HG02623 (cell line): ENCODE results near the gene GALNT12.

Source experiments
- ATAC-seq: cut with Tn5 transposase; IDR thresholded peaks from one replicate; pipeline ENCODE4 v1.9.1; 2021; ENCODE audit warnings: moderate library complexity; ENCODE audit not compliant: unreplicated experiment

Gene GALNT12, protein sequence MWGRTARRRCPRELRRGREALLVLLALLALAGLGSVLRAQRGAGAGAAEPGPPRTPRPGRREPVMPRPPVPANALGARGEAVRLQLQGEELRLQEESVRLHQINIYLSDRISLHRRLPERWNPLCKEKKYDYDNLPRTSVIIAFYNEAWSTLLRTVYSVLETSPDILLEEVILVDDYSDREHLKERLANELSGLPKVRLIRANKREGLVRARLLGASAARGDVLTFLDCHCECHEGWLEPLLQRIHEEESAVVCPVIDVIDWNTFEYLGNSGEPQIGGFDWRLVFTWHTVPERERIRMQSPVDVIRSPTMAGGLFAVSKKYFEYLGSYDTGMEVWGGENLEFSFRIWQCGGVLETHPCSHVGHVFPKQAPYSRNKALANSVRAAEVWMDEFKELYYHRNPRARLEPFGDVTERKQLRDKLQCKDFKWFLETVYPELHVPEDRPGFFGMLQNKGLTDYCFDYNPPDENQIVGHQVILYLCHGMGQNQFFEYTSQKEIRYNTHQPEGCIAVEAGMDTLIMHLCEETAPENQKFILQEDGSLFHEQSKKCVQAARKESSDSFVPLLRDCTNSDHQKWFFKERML

DNA sequence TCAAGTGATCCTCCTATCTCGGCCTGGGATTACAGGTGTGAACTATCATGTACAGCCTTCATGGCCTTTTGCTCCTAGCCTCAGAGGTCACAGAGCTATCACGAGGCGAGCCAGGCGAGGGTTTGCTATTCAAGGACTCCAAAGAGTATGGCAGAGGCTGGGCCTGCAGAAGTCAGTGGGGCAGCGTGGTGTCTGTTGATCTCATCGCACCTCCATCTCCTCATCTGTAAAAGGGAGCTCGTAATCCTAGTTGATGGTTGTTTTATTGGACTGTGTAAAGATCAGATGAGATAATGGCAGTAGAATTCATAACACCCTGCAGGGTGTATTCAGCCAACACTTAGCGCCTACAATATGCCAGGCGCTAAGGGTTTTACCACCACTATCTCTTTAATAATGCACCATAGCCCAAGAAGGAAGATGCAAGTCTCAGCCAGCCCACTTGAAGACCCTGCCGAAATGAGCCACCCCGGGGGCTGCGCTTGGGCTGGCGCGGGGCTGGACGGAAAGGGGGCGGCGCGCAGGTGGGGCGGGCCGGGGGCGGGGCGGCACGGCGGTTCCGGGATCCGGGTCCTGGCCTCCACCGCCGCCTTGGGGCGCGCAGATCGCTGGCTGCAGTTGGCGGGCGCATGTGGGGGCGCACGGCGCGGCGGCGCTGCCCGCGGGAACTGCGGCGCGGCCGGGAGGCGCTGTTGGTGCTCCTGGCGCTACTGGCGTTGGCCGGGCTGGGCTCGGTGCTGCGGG lies at the start of gene GALNT12:
TSS of gene GALNT12 (plus strand) at position 601 of the 744 bp plus-strand sequence. CDS start at position 630, 29 bp downstream.
- no peak for ATAC-seq

DNA sequence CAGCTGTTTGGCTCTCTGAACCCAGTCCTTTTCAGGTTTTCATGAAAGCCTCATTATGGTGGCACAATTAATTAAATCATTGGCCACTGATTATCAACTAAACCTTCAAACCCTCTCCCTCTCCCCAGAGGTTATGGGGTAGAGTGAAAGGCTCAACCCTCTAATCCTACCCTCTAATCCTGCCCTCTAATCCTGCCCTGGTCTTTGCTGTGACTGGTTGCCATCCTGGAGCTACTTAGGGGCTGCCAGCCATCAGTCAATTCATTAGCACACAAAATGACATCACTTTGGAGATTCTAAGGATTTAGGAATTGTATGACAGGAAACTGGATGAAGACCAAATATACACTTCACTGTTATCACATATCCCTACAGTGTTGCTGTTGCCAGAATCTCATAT lies 47.2 kb upstream of the GALNT12 start:
- no peak for ATAC-seq

DNA sequence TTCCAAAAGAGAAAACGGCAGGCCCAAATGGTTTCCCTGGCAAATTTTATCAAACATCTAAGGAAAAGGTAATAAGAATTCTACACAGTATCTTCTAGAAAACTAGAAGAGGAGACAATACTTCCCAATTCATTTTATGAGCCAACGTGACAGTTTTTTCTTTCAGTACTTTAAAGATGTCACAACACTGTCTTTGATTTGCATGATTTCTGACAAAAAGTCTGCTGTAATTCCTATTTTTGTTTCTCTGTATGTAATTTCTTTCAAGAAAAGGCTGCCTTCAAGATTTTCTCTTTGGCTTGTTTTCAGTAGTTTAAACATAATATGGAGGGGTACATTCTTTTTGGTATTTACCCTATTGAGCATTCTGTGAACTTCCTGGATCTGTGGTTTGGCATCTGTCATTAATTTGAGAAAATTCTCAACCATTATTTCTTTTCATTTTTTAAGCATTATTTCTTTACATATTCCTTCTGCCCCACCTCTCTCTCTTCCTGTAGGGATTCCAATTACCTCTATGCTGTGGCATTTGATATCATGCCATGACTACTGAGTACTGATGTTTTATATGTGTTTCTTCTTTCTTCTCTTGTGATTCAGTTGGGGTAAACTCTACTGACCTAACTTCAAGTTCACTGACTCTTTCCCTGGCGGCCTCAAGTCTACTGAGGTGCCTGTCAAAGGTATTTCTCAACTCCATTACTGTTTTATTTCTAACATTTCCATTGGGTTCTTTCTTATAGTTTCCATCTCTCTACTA lies 43.3 kb upstream of the GALNT12 start:
- no peak for ATAC-seq

DNA sequence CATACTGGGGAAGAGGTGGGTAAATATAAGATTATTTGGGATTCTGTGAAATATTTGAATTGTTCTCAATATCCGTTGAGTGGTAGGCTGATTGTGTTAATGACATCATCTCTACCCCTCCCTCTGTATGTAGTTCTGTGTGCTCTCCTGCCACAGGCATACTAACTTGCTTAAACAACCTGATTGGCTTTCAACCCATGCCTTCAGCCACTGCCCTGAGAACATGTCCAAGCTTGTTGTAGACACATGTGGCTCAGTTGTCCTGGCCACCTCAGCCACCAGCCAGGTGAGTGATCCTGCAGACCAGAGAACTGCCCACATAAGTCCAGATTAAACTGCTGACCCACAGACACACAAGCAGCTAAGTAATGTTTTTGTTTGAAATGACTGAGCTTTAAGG lies 42.2 kb upstream of the GALNT12 start:
- ATAC-seq, result no peak

DNA sequence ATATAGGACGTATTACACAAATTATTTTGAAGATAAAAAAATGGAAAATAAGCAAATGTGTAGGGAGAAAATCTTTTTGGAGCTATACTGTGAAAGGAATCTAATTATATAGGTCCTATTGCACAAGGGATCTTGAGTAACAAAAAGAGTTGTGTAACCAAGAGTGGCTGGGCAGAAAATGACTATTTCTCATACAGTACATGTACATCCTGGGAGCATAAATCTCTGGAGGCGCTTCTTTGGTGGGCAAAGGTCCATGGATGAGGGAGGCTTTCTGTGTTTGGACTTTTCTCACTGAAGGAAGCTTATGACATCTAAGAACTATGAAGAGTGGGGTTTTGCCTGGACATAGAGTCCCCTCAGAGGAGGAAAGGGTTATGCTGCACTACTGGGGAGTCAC lies 40.9 kb upstream of the GALNT12 start:
- no peak for ATAC-seq

DNA sequence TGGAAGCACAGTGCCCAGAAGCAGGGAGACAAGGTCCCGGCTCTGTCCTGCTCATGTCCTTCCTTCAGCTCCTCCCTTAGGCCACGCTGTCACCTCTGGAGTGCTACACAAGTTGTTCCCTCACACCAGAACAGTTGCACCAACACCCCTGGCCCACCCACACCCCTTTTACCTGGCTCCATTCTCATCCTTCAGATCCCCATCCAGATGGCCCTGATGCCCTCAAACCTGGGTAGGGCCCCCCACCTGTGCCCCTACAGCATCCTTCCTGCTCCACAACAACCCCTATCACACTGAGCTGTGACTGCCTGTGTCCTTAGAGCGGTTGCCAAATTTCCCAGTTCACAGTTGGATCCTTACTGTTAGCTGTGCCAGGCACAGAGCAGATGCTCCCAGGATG lies 40.3 kb upstream of the GALNT12 start:
- ATAC-seq, result no peak

DNA sequence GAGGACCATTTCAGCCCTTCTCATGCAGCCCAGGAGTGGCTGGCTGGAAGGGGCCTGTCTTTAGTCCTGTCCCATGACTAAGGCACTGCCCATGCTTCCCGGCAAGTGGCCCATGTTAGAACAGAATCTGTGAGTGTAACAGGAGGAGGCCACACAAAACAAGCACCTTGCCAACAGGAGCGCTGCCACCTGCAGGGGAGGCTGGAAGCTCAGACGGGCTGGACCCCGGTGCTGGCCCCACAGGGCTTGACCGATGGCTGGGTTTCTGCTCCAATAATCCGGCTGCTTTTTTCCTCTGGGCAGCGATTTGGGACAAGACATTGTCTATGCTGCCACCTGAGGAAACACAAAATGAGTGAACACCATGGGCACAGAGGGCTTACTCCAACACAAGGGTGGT lies 39.6 kb upstream of the GALNT12 start:
- no peak for ATAC-seq

DNA sequence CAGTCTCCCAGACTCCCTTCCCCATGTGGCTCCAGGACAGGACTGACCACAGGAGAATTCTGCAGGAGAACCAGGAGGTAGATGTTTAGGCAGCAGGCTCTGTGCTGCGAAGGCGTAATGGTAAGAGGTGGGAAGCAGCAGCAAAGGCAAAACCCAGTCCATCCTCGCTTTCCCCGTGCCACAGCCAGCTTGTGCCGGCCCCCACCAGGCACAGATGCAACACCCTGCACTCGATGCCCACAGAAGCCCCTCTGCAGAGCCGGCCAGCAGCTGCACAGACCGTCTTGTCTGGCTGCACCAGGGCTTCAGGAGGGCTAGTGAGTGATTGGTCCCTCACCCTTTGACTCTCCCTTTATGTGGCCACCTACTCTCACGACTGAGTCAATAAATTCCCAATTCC lies 39.1 kb upstream of the GALNT12 start:
- ATAC-seq, result no peak

DNA sequence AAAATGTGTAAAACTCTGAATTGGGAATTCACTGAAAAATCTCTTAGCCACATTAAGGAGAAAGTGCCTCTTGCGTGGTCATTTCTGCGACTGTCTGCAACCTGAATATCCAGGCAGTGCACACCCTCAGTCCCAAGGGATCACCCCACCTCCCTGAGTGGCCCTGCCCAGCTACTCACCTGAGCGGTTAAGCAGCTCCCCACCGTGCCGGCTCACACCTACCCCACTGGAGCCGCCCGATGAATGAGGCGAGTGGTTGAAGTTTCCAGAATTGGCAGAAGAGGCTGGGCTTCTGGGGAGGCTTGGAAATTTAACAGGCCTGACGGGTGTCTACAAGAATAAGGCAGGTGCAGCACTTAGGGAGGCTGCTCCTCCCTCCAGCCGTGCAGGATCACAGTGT lies 36.8 kb upstream of the GALNT12 start:
- no peak for ATAC-seq

DNA sequence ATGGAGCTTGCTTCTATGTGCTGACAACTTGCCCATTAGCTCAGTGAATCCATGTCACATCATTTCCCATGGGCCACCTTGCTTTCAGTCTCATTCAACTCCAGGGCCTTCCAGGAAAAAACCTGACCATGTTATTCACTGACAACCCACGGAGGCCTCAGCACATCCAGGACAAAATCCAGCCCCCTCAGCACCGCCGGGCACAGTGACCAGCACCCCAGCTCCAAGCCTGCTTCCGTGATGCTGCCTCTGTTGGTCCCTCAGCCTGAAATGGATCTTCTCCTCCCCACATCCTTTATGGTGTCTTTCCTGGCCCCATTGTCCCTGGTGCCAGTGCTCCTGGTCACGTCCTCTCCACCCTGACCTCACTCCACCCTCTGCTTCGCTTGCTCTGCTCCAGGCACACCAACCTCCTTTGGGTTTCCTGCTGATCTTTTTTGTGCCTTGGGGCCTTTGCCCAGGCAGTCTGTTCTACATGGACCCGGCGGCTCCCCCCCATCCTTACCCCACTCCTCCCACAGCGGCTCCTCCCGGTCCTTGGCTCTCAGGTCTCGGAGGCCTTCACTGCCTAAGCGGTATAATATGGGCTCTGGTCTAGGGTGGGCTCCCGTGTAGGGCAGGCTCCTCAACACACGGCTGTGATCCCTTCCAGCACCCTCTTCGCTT lies 36.1 kb upstream of the GALNT12 start:
- no peak for ATAC-seq

DNA sequence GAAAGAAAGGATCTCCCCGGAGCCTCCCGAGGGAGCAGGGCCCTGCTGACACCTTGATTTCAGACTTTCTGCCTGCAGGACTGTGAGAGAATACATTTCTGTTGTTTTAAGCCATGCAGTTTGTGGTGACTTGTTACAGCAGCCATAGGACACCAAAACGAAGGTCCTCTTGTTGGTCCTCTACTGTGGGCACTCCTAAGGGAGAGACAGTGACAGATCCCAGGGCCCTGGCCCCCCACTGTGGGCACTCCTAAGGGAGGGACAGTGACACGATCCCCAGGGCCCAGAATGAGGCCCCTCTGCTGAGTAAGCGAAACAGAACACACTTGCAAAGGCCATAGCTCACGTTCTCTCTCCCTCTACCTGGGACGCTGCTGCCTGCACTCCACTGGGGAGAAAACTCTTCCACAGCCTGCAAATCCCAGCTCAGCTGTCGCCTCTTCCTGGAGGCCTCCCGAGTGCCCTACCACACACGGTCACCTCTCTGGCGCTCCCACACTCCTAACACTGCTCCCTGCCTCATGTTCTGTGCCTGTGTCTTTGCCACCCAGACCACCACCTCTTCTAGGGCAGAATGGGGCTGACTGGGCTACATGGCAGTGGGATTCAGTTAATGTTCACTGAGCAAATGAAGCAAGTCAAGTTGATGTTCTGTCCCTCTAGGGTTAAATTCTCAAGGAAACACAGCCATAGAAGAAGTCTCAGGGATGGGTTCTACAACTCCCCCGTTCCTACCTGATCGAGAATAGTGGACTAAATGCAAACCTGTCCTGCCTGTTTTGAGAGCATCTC lies 34.9 kb upstream of the GALNT12 start:
- ATAC-seq, result no peak

DNA sequence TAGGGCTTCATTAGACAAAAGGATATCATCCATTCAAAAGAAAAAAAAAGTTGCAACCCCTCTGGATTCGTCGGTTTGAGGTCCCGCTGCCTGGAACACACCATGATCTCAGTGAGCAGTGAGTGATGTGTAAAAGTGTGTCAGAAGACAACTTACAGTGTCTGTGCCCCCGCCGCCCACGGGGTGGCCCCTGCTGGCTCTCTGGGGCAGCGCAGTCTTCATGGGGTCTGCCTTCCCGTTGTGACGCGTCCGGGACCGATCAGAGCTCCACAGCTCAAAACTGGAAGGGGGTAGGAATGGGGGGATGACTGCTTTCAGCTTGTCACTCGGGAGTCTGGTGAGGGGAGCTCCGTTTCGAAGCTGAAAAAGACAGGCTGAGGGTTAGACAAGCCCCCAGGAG lies 33.7 kb upstream of the GALNT12 start:
- no peak for ATAC-seq

DNA sequence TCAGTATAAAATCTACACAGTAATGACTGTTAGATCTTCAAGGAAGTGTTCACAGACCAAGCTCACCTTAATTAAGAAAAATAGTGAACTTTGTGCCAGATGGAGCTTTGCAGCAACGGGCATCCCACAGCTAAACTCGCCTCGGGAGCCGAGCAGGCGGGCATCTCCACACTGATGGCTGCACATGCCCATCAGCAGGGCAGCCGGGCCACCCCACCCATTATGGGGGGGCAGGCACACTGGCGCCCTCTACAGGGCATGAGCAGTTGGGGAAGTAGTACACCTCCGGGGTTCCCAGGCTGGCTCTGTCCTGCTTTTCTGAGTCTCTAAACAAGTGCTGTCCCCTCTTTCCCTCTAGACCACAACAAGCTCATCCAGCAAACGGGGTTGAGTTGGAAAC lies 32.7 kb upstream of the GALNT12 start:
- ATAC-seq, result no peak

DNA sequence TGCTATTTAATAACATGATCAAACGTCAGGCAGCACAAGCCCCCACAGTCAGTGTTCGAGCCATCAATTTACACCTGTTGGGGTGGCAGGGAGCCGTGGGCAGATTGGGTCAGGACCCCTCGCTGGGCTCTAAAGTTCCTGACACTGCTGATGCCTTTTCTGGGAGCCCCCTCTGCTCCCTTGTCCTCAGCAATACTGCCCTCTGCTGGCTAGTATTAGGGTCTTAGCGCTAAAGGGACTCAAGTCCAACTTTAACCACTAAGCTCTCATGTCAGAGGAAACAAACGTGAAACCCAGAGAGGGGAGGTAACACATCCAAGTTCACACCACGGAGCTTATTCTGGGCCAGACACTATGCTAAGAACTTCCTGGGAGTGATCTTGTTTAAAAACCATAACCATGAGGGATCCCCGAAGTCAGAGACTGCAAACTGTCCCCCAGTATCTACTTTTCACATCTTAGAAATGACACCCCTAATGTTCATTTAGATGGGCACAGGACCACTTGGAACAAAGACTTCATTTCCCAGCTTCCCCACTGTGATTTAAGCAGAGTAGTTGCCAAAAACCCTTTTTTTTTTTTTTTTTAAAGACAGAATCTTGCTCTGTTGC lies 31.5 kb upstream of the GALNT12 start:
- ATAC-seq, result no peak

DNA sequence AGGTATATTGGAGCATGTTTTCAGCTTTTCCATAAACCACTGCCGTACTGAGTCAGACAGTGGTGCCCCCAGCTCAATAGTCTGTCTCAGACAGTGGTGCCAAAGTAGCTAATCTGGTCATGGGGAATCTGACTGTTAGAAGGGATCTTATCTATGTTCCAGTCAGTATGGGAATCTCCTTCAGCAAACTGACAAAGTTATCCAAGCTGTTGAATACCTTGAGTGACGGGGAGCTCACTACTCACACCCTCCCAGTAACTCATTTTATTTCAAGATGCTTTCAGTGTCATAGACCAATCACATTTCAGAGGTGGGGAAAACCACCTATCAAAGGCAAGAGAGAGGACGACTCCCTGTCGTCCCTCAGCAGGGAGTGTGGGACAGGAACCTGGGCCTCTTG lies 29.9 kb upstream of the GALNT12 start:
- ATAC-seq, result no peak

DNA sequence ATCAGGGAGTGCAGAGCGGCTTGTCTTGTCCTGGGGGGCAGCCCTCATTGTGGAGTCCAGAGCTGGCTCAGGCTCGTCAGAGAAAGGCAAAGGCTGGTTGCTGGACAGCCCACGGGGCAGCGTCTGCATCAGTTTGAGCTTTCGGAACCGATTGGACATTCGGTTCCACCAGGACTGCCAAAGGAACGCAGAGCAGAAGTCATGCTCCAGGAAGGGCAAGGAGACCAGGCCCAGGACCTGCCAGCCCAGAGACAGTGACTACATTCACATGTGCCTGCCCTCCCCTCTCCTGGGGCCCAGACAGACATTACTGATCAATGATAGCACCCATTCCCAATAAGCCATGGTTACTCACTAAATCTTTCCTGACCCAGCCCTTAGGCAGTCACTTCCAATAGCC lies 29.2 kb upstream of the GALNT12 start:
- no peak for ATAC-seq

DNA sequence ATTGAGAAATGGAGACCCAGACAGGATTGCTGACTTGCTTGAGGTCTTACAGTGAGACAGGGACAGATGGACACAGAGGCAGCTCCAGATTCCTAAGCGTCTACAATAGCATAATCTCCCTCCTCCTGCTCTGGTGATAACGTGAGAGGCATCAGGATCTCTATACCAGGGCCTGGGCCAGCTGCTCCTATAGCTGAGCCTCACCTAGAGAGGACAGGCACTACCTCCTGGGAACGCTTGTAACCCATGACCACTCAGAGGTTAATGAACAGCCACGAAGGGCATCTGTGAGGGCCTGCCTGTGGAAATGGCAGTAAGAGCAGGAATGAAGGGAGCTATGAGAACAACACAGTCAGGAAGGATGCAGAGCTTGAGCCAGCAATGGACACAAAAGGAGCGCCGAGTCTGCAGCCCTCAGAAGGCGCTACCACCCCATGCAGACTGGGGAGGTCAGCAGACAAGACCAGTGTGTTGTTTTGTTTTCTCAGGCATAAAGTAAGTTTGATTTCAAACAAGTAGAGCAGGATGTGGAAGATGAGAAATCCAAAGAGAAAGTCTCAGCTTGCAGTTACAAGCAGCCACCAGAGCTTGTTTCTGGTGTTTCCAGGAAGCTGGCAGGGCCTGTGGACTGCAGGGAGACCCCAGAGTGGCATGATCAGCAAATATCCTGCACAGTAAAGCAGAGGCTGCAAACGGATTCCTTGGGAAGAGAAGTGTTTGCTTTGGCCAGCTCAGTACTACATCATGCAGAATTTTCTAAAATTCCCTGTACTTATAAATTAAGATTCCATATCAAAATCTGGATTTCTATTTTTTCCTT lies 28.5 kb upstream of the GALNT12 start:
- no peak for ATAC-seq

DNA sequence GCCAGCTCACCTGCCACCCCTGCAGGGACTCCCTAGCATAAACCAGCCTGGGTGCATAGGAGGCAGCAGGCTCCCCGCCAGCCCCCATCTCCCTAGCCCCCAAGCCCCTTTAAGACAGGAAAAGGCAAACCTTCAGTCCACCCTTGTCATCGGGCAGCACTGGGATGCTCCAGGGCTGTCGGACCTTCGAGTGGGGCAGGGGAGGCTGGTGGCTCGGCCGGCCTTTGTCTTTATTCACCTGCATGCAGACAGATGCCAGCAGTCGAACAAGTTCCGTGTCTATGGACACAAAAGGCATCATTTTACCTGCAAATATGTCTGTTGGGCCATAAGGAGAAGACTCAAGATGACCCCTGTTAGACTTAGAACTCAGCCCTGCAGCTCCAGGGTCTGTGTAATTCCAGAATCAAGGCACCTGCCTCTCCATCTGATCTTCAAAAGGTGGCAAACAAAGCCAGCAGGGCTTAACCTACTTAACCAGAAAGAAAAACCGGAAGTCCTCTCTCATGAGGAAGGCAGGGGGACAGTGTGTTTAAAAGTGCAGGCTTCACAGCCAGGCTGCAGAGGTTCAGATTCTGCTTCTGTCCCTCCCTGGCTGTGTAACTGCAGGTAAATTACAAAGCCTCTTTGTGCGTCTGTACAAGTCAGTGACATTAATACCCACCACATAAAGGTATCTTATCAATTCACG lies 27.3 kb upstream of the GALNT12 start:
- ATAC-seq, result no peak
